HG02870 (cell line): ENCODE data around the gene PCF11.

Experiments
- ATAC-seq: cut with Tn5 transposase; IDR thresholded peaks from one replicate; pipeline ENCODE4 v1.9.1; 2021; ENCODE audit warnings: mild to moderate bottlenecking, moderate library complexity; ENCODE audit not compliant: unreplicated experiment

PCF11 gene

GRCh38 chr11:83151274-83151977 is 5.5 kb upstream of the PCF11 start:
- no peak for ATAC-seq

GRCh38 chr11:83152264-83152663 is 4.7 kb upstream of the PCF11 start:
- ATAC-seq = no peak

- no peak for ATAC-seq
These were observed 3.2 kb upstream of the PCF11 start for GRCh38 chr11:83153764-83154163.

GRCh38 chr11:83156144-83156995 is 561 bp upstream of the PCF11 start:
- peak; percentile 95 for ATAC-seq

GRCh38 chr11:83157594-83158356 is 844 bp downstream of the PCF11 start:
- ATAC-seq = no peak

- no peak for ATAC-seq
These were observed 1.4 kb downstream of the PCF11 start for GRCh38 chr11:83158357-83158786.

GRCh38 chr11:83158965-83159901 is 2.3 kb downstream of the PCF11 start:
- ATAC-seq = no peak

GRCh38 chr11:83159902-83160865 is 3.3 kb downstream of the PCF11 start:
- no peak for ATAC-seq

GRCh38 chr11:83161610-83162199 is 4.8 kb downstream of the PCF11 start:
- ATAC-seq = no peak

- peak; percentile 48 for ATAC-seq
These were observed 5.4 kb downstream of the PCF11 start for GRCh38 chr11:83162377-83162776.

GRCh38 chr11:83166193-83166866 is 9.4 kb downstream of the PCF11 start:
- no peak for ATAC-seq

- no peak for ATAC-seq
These were observed 11.8 kb downstream of the PCF11 start for GRCh38 chr11:83168756-83169155.

- no peak for ATAC-seq
These were observed 13.9 kb downstream of the PCF11 start for GRCh38 chr11:83170865-83171264.

GRCh38 chr11:83172551-83172950 is 15.6 kb downstream of the PCF11 start:
- no peak for ATAC-seq

GRCh38 chr11:83174008-83174407 is 17.1 kb downstream of the PCF11 start:
- peak; percentile 53 for ATAC-seq

- ATAC-seq = no peak
These were observed 18.9 kb downstream of the PCF11 start for GRCh38 chr11:83175815-83176214.

- ATAC-seq = no peak
These were observed 24.9 kb downstream of the PCF11 start for GRCh38 chr11:83181815-83182214.

GRCh38 chr11:83185767-83186166 is 28.8 kb downstream of the PCF11 start:
- no peak for ATAC-seq
